Measurements from ENCODE around the gene JAKMIP3. TPM values are rescaled to one million over a fixed set of nuclear protein-coding genes. Genes with fewer than 3 reads are reported as not detected.
"Not testable (repeated sequence)": the region's sequence is repeated elsewhere in the genome, so short reads cannot be mapped to it uniquely, and the experiment has no call there.

JAKMIP3 gene
- polyA plus RNA-seq, 3 donors from 2014 or later: not detected

DNA sequence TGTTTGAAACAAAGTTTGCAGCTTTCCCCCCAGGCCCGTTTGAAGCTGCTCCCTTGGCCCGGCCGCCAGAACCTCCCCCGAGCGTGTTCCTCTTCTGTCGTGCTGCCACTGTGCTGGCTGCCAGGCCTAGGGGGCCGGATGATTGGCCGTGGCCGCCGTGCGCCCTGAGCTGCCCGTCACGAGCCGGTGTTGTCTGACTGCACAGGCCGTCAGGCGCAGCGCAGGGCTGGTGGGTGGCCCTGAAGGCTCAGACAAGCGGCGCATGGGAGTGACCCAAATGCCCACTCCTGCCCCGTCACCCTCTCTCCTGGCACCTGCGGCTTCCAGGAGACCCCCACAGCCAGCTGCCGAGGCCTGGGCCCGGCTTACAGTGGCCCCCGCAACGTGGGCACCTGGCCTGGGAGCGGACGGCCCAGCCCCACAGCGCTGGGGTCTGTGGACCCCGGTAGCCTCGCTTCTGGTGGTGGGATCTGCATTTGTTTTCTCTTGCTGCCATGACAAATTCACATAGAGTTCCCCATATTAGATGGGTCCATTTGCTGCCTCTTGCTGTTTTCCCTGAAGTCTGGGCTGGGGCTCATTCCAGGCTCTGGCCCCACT is 13.1 kb downstream of the JAKMIP3 start:
- Mint-ChIP-seq H3K4me1 (no peaks in the 10 kb centered on the region), H3K9me3 (no peaks in the 10 kb centered on the region), H3K27ac (no peak overlapping the region), H3K36me3 (no peaks in the 10 kb centered on the region), H3K27me3 (ENCODE audit: low read depth in 3 of 3) (peaks cover 3 to 16% (median 4%) of the 10 kb centered on the region in 3 donors), H3K4me3 (no peak overlapping the region)
- no peak for DNase-seq

- H3K4me1 Mint-ChIP-seq; H3K36me3 Mint-ChIP-seq; H3K27ac Mint-ChIP-seq; DNase-seq; H3K27me3 Mint-ChIP-seq (ENCODE audit: low read depth in 3 of 3); H3K4me3 Mint-ChIP-seq; H3K9me3 Mint-ChIP-seq: not testable (repeated sequence)
These were observed 18.6 kb downstream of the JAKMIP3 start for GRCh38 chr10:132084384-132084783.

DNA sequence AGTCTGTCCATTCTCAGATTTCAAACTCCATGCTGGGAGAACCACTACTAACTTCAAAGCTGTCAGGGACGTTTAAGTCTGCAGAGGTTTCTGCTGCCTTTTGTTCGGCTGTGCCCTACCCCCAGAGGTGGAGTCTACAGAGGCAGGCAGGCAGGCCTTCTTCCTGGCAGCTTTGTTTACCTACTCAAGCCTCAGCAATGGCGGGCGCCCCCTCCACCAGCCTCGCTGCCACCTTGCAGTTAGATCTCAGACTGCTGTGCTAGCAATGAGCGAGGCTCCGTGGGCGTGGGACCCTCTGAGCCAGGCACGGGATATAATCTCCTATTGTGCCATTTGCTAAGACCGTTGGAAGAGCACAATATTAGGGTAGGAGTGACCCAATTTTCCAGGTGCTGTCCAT is 27.5 kb downstream of the JAKMIP3 start:
- DNase-seq, H3K9me3 Mint-ChIP-seq, H3K36me3 Mint-ChIP-seq, H3K27ac Mint-ChIP-seq, H3K4me3 Mint-ChIP-seq: not testable (repeated sequence)
- H3K4me1 Mint-ChIP-seq: peaks cover 8 to 12% of the 10 kb centered on the region in 2 donors
- H3K27me3 Mint-ChIP-seq (ENCODE audit: low read depth in 3 of 3): peaks cover 0 to 18% (median 6%) of the 10 kb centered on the region in 3 donors

- Mint-ChIP-seq H3K4me1 (peaks cover 8 to 12% of the 10 kb centered on the region in 2 donors), H3K9me3 (no peaks in the 10 kb centered on the region), H3K4me3 (no peak overlapping the region)
These were observed 29.0 kb downstream of the JAKMIP3 start for GRCh38 chr10:132094581-132095234.

DNA sequence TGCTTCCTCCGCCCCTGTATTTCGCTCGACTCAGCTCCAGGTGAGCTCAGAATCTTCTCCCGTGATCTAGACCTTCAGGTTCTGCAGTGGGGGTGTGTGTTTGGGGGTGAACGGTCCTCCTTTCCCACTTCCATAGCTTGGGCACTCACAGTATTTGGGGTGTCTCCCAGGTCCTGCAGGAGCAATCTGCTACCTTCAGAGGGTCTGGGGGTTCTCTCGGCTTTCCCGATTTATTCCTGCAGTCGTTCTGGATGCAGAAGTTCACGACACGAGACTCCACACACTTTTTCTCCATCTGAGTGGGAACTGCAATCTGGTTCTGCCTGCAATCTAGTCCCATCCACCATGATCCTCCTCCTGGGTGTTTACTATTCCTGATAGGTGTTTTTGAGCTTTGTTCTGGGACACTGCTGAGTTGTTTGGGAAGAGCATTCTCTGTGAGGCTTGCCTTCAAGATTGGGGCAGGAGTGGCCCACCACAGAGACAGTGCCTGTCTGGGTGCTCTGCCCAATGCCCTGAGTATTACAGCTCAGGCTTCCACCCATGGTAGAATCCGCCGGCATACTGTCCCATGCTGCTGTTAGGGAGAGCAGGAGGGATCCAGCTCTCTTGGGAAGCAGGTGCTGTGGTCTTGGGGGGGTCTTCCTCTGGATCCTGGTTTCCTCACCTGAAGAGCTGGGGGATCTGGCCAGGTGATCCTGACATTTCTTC is 29.8 kb downstream of the JAKMIP3 start:
- Mint-ChIP-seq H3K9me3 (no peaks in the 10 kb centered on the region), H3K4me3 (no peak overlapping the region), H3K4me1 (peaks cover 8 to 12% of the 10 kb centered on the region in 2 donors), H3K27ac (no peak overlapping the region), H3K36me3 (no peaks in the 10 kb centered on the region), H3K27me3 (ENCODE audit: low read depth in 3 of 3) (peaks cover 0 to 16% (median 4%) of the 10 kb centered on the region in 3 donors)
- DNase-seq: no peak

More at GRCh38 chr10:132094581-132095234, 29.0 kb downstream of the JAKMIP3 start:
- peaks cover 0 to 18% (median 6%) of the 10 kb centered on the region in 3 donors for H3K27me3 Mint-ChIP-seq (ENCODE audit: low read depth in 3 of 3)
- H3K27ac Mint-ChIP-seq: no peak overlapping the region
- DNase-seq: no peak
- no peaks in the 10 kb centered on the region for H3K36me3 Mint-ChIP-seq

DNA sequence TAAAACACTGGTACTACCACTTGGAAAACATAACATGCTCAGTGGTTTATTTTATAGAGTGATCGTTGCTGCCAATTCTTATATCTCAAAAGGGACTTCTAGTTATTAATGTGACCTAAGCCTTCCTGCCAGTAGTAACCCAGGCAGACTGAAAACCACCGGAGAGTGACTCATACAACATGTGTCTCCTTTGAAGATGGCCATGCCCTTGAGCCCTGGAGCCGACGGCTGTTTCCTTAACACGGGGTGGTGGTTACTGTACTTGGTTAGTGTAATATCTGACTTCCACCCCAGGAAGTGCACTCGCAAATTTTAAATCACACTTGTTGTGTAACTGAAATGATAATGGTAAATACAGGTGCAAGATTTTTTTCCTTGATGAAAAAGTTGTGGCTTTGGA is 30.5 kb downstream of the JAKMIP3 start:
- Mint-ChIP-seq H3K27ac (no peak overlapping the region), H3K27me3 (ENCODE audit: low read depth in 3 of 3) (peaks cover 0 to 14% (median 1%) of the 10 kb centered on the region in 3 donors), H3K4me1 (peaks cover 8 to 12% of the 10 kb centered on the region in 2 donors), H3K9me3 (no peaks in the 10 kb centered on the region), H3K36me3 (no peaks in the 10 kb centered on the region), H3K4me3 (peak overlapping the region in 1 of 5 donors; percentile 2)
- DNase-seq: peak in 1 of 3 donors; percentile 7

GRCh38 chr10:132096863-132097478 is 31.2 kb downstream of the JAKMIP3 start:
- no peak overlapping the region for H3K4me3 Mint-ChIP-seq
- no peaks in the 10 kb centered on the region for H3K36me3 Mint-ChIP-seq
- H3K27me3 Mint-ChIP-seq (ENCODE audit: low read depth in 3 of 3): peaks cover 1 to 12% (median 1%) of the 10 kb centered on the region in 3 donors
- H3K4me1 Mint-ChIP-seq: peaks cover 8 to 12% of the 10 kb centered on the region in 2 donors
- no peak for DNase-seq
- no peaks in the 10 kb centered on the region for H3K9me3 Mint-ChIP-seq
- H3K27ac Mint-ChIP-seq: no peak overlapping the region

- H3K36me3 Mint-ChIP-seq: no peaks in the 10 kb centered on the region
- H3K27me3 Mint-ChIP-seq (ENCODE audit: low read depth in 3 of 3): peaks cover 0 to 10% (median 3%) of the 10 kb centered on the region in 3 donors
- no peak overlapping the region for H3K4me3 Mint-ChIP-seq
- peaks cover 8 to 12% of the 10 kb centered on the region in 2 donors for H3K4me1 Mint-ChIP-seq
- DNase-seq: no peak
- H3K9me3 Mint-ChIP-seq: no peaks in the 10 kb centered on the region
- no peak overlapping the region for H3K27ac Mint-ChIP-seq
These were observed 32.0 kb downstream of the JAKMIP3 start for GRCh38 chr10:132097609-132098377.

GRCh38 chr10:132098539-132099388 is 33.0 kb downstream of the JAKMIP3 start:
- no peak for DNase-seq
- Mint-ChIP-seq H3K9me3 (no peaks in the 10 kb centered on the region), H3K36me3 (no peaks in the 10 kb centered on the region), H3K27me3 (ENCODE audit: low read depth in 3 of 3) (peaks cover 0 to 10% (median 3%) of the 10 kb centered on the region in 3 donors), H3K27ac (no peak overlapping the region), H3K4me1 (peaks cover 8 to 12% of the 10 kb centered on the region in 2 donors), H3K4me3 (no peak overlapping the region)

DNA sequence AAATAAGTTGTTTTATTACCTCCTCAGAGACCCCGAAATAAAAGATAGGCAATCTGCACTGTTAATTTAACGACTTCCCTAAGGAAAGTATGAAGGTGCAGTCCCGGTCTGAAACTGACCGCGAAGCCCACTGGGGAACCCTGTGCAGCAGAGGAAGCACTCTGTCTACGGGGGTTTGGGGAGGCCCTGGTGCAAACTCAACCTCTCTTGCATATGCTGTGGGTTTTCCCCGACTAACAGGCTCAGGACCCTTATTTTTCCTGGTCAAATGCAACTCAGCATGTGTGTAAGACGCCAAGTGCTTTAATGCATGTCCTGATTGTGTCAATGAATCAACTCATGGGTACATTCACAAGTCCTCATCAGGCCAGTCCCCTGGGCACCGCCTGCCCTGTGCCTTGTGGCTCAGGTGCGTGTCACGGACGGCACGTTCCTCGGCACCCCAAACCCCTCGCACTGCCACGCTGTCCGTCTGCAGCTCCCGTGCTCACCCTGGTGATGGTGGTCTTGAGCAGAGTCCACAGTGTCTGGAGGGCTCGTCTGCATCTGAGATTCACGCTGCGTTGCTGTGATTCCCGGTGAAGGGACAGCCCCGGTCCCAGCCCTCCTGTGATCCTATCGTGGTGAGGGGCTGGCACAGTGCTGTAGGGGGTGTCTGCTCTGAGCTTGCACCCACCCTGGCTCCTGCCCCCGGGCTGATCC is 33.8 kb downstream of the JAKMIP3 start:
- Mint-ChIP-seq H3K9me3 (no peaks in the 10 kb centered on the region), H3K27me3 (ENCODE audit: low read depth in 3 of 3) (peaks cover 0 to 6% (median 3%) of the 10 kb centered on the region in 3 donors), H3K4me3 (no peak overlapping the region), H3K4me1 (peaks cover 8 to 12% of the 10 kb centered on the region in 2 donors), H3K27ac (no peak overlapping the region), H3K36me3 (no peaks in the 10 kb centered on the region)
- DNase-seq: no peak

GRCh38 chr10:132100091-132100481 is 34.3 kb downstream of the JAKMIP3 start:
- Mint-ChIP-seq H3K4me1 (peaks cover 8 to 12% of the 10 kb centered on the region in 2 donors), H3K27ac (no peak overlapping the region), H3K4me3 (no peak overlapping the region), H3K27me3 (ENCODE audit: low read depth in 3 of 3) (peaks cover 0 to 5% (median 3%) of the 10 kb centered on the region in 3 donors), H3K9me3 (no peaks in the 10 kb centered on the region), H3K36me3 (no peaks in the 10 kb centered on the region)
- no peak for DNase-seq
